ENCODE data around the gene PCTP.

PCTP gene

GRCh38 chr17:55750750-55751657, at the start of gene PCTP:
Gene PCTP (plus strand): TSS chr17:55751051. CDS start chr17:55751104, 53 bp downstream.
- DNase-seq (ENCODE audit: low read depth), result peak; percentile 96

- no peak for DNase-seq (ENCODE audit: low read depth)
These were observed 48.7 kb upstream of the PCTP start for GRCh38 chr17:55702150-55702549.

GRCh38 chr17:55704401-55704800, 46.5 kb upstream of the PCTP start:
- DNase-seq (ENCODE audit: low read depth), result peak; percentile 45

- no peak for DNase-seq (ENCODE audit: low read depth)
These were observed 45.0 kb upstream of the PCTP start for GRCh38 chr17:55705847-55706246.

- no peak for DNase-seq (ENCODE audit: low read depth)
These were observed 43.8 kb upstream of the PCTP start for GRCh38 chr17:55706808-55707773.

GRCh38 chr17:55708175-55708974, 42.5 kb upstream of the PCTP start:
- no peak for DNase-seq (ENCODE audit: low read depth)

- DNase-seq (ENCODE audit: low read depth), result no peak
These were observed 41.4 kb upstream of the PCTP start for GRCh38 chr17:55709440-55709839.

GRCh38 chr17:55709984-55710383, 40.9 kb upstream of the PCTP start:
- DNase-seq (ENCODE audit: low read depth), result no peak

- peak; percentile 84 for DNase-seq (ENCODE audit: low read depth)
These were observed 40.4 kb upstream of the PCTP start for GRCh38 chr17:55710410-55710809.

- DNase-seq (ENCODE audit: low read depth), result peak; percentile 67
These were observed 39.9 kb upstream of the PCTP start for GRCh38 chr17:55710829-55711496.

GRCh38 chr17:55717432-55717831, 33.4 kb upstream of the PCTP start:
- DNase-seq (ENCODE audit: low read depth), result no peak

- DNase-seq (ENCODE audit: low read depth), result peak; percentile 81
These were observed 32.7 kb upstream of the PCTP start for GRCh38 chr17:55717898-55718735.

- no peak for DNase-seq (ENCODE audit: low read depth)
These were observed 29.7 kb upstream of the PCTP start for GRCh38 chr17:55720919-55721836.

- peak; percentile 65 for DNase-seq (ENCODE audit: low read depth)
These were observed 28.7 kb upstream of the PCTP start for GRCh38 chr17:55722016-55722736.

GRCh38 chr17:55722742-55723487, 27.9 kb upstream of the PCTP start, which contains the start of gene TMEM100:
Gene TMEM100 (minus strand): TSS chr17:55722864. CDS start chr17:55721070, 1,794 bp downstream.
- peak; percentile 95 for DNase-seq (ENCODE audit: low read depth)

GRCh38 chr17:55723488-55723848, 27.4 kb upstream of the PCTP start:
- no peak for DNase-seq (ENCODE audit: low read depth)

- DNase-seq (ENCODE audit: low read depth), result peak; percentile 74
These were observed 24.4 kb upstream of the PCTP start for GRCh38 chr17:55726440-55726839.

- no peak for DNase-seq (ENCODE audit: low read depth)
These were observed 23.6 kb upstream of the PCTP start for GRCh38 chr17:55727275-55727674.
